ENCODE measurements around the gene CFAP410. TPM values are rescaled to one million over a fixed set of nuclear protein-coding genes. Genes with fewer than 3 reads are reported as not detected.

The CFAP410 gene
- polyA plus RNA-seq, 1 donor: 18.2 TPM

- no peak for DNase-seq
Observed at GRCh38 chr21:44299458-44300261, 39.5 kb downstream of the CFAP410 start, which contains the start of gene PFKL. PFKL (plus strand) TSS chr21:44300053; CDS start chr21:44300106, 53 bp downstream.

DNA sequence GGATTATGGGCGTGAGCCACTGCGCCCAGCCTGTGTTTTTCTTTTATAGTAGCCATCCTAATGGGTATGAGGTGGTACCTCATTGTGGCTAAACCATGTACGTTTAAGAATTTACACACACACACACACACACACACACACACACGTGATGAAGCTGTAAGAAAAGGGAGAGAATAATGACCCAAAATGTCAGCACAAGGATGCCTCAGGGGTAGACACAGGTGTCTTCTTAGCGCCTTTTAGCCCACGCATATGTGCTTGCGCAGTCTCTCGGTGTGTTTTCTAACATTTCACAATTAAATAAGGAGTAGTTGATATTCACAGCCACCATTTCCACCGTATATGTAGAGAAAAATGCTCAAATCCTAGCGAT is 40.1 kb downstream of the CFAP410 start:
- DNase-seq: no peak

DNA sequence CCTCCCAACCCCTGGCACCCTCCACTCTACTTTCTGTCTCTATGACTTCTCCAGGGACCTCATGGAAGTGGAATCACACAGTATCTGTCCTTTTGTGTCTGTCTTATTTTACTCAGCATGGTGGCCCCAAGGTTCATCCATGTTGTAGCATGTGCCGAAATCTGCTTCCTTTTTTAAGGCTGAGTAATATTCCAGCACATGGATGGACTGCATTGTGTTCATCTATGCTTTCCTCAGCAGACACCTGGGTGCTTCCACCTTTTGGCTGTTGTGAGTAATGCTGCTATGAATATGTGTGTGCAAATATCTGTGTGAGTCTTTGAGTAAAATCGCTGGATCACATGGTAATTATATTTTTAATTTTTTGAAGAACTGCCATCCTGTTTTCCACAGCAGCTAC is 40.9 kb downstream of the CFAP410 start:
- no peak for DNase-seq

GRCh38 chr21:44297525-44298290 is 41.5 kb downstream of the CFAP410 start:
- DNase-seq: peak; percentile 83

GRCh38 chr21:44296916-44297315 is 42.3 kb downstream of the CFAP410 start:
- DNase-seq: no peak

GRCh38 chr21:44296103-44296519 is 43.1 kb downstream of the CFAP410 start:
- no peak for DNase-seq

GRCh38 chr21:44295646-44296045 is 43.5 kb downstream of the CFAP410 start:
- no peak for DNase-seq

DNA sequence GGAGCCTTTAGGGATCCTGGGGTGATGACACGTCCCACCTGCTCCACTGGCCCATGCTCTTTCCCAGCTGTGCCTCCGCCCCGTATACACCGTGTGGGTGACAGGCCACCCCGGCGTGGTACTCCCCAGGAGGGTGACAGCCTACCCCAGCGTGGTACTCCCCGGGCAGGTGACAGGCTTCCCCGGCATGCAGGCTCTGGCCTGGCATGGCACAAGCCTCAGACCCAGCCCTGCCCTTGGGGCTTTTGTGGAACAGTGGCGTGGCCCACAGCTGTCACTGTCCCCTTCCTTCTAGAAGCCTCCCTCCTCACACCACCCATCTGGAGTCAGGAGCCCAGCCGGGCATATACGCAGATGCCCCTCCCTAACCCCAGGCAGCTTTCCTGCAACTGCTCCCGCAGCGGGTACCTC is 44.0 kb downstream of the CFAP410 start:
- DNase-seq: no peak

GRCh38 chr21:44294391-44295162 is 44.6 kb downstream of the CFAP410 start:
- no peak for DNase-seq

- no peak for DNase-seq
Observed at GRCh38 chr21:44293551-44294231, 45.5 kb downstream of the CFAP410 start.

- no peak for DNase-seq
Observed at GRCh38 chr21:44292812-44293195, 46.4 kb downstream of the CFAP410 start.

DNA sequence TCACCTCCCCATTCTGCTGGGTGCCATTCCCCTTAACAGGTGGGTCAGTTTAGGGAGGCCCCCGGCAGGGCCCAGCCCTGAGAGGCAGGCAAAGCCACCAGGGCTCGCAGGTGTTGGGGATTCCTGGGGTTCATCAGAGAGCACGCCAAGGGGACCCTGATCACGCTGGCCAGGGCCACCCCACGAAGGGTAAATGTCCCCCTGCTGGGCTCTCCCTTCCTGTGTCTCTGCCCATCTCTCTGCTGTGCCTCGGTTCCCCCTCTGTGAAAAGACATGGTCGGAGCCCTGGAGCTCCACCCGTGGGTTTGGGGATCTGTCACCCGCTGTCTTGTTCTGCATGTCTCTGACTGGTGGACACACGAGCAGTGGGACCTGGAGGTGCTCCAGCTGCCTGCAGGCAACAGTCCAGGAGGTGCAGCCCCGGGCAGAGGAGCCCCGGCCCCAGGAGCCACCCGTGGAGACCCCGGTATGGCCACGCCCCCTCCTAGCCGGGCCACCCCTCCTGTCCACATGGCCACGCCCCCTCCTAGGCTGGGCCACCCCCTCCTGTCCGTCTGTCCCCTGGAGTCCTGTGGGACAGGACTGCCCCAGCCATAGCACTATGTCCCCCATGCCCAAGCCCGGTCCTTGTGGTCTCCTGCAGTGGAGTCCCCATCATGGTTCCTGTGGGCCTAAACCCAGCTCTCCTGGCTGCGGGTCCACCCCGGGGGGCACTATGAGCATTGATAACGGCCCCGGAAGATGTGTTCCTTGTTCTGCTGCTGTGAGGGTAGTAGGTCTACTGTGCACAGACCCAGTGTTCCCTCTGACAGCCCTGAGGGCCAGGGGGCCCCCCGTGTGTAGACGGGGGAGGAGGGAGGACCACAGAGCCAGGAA is 47.0 kb downstream of the CFAP410 start:
- no peak for DNase-seq

DNA sequence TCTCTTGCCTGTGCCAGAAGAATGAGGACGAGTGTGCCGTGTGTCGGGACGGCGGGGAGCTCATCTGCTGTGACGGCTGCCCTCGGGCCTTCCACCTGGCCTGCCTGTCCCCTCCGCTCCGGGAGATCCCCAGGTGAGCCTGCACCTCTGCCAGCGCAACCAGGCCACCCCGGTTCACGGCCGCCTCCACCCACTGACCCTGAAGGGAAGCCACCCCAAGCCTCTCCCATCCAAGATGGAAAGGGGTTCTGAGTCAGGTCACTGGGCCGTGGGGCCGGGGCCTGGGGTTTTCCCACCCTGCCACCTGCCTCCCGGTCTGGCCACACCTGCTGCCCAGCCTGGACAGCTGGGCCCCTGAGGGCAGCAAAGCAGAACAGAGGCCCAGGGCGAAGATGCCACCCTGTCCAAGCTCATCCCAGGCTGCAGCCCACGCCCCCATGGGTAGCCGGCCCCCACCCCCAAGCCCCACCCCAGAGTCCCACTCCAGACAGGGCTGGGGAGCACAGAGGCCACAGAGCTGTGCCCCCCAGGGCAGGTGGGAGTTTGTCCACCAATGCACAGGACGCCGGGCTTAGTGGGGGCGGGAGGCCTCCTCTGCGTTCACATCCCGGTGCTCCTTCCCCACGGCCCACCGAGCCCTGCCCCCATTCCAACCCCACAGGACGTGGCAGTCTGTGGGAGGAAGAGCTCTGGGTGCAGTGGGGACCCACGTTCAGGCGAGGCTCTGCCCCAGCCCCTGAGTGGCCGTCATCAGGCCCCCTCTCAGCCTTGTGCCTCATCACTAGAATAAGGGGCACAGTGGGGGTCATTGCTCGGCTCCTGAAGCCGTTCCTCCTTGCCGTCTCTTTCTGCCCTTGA is 47.9 kb downstream of the CFAP410 start:
- no peak for DNase-seq

- no peak for DNase-seq
Observed at GRCh38 chr21:44290327-44291077, 48.7 kb downstream of the CFAP410 start.

DNA sequence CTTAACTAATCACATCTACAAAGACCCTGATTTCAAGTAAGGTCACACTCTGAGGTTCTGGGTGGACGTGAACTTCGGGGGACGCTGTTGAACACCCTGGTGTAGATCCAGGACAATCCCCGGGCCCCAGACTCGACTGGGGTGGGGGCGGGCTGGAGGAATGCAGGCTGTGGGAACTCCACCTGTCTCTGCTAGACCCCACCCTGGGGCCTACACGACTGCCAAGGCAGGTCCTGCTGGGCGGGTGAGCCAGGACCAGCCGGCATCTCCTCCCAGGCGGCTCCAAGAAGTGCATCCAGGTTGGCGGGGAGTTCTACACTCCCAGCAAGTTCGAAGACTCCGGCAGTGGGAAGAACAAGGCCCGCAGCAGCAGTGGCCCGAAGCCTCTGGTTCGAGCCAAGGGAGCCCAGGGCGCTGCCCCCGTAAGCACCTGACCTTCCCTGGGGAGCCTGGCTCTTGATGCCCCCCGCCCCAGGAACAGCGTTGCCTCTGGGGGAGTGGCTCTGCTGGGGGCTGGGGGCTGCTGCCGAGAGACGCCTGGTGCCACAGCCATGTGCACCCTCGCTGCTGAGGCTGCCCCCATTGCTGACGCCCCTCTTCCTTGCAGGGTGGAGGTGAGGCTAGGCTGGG is 49.7 kb downstream of the CFAP410 start:
- DNase-seq: no peak

- no peak for DNase-seq
Observed at GRCh38 chr21:44288251-44289110, 50.7 kb downstream of the CFAP410 start.
